ENCODE data around the gene KIR3DL2.

- TF ChIP-seq CTCF (IDR thresholded peaks at IDR 0.05) = no peak
- no peak for TF ChIP-seq POLR2A (IDR thresholded peaks at IDR 0.05)
Observed at GRCh38 chr19:54902061-54902460, 51.8 kb downstream of the KIR3DL2 start.
